Vagina (tissue), 2 donors: ENCODE data around the gene POTEJ.
"Not testable (repeated sequence)": the region's sequence is repeated elsewhere in the genome, so short reads cannot be mapped to it uniquely, and the experiment has no call there.

Source experiments
- CTCF ChIP-seq, 3 experiments: fragments of 450-650 bp in 2 of 3; fragments of 200-600 bp in 1 of 3; sonication (generic) in 1 of 3; IDR thresholded peaks; one replicate each; pipeline ENCODE4 v1.5.1; 2017 to 2019; ENCODE audit warnings: antibody characterized with exemption in 3 of 3, mild to moderate bottlenecking in 2 of 3, moderate library complexity in 2 of 3
- POLR2A ChIP-seq, 2 donors: fragments of 450-650 bp; IDR thresholded peaks; one replicate each; pipeline ENCODE4 v1.6.1; 2017; ENCODE audit warnings: antibody characterized with exemption in 2 of 2, mild to moderate bottlenecking in 2 of 2, moderate library complexity in 2 of 2

- TF ChIP-seq CTCF, POLR2A (IDR thresholded peaks at IDR 0.05): not testable (repeated sequence)
These were observed 13.2 kb upstream of the POTEJ start for GRCh38 chr2:130597994-130598393.
